ENCODE results near the gene MUSTN1. TPM values are rescaled to one million over a fixed set of nuclear protein-coding genes. Genes with fewer than 3 reads are reported as not detected.

The MUSTN1 gene
- total RNA-seq, 1 donor from 2014 or later = 23.9 TPM

DNA sequence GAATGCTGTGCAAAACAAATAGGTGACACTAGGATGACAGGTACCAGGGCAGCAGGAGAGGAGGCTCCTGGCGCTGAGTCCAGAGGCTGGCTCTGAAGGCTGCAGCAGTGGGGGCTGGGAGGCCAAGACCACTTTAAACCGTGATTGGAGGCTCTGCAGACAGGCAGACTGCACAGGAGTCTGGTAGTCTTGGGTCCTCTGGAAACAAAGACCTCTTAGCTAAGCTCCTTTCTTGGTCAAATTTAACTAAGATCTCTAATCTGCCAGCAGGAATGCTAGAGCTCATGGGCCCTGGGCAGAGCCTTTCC, 4.4 kb upstream of the MUSTN1 start:
- ATAC-seq (no peak), DNase-seq (ENCODE audit: low spot score) (no peak)
- intact Hi-C loops (cut with DNase I) = no loop called here

DNA sequence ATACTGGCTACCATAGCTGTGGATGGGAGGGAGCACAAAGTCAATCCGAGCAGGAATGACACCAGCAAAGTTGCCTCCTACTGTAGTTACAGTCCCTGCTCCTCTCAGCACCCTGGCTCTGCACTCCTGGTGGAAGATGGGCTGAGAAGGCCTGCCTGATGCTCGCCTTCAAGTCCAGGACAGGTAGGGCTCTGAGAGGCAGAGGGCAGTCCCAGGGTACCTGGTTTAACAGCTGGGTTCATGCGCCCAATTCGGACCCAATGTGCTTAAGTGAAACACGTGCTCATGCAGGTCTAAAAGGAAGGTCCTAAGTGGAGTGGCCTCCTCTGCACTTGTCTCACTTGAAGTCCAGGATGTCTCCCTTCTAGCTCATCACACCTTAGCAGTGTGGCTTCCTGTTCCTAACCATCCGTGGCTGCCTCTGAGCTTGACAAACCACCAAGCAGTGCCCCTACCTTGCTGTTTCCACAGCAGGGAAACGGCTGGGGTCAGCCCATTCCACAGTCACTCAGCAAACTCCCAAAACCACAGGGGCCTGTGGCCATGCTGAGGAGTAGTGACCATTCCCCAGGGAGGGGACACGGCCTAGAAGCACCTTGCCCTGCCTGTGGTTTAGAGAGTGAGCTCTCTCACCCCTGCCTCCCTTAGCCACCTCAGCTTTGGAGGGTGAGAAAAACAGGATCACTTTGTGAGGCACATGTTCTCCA, 3.9 kb upstream of the MUSTN1 start:
- intact Hi-C loops (cut with DNase I) = no loop called here
- ATAC-seq = no peak
- no peak for DNase-seq (ENCODE audit: low spot score)

DNA sequence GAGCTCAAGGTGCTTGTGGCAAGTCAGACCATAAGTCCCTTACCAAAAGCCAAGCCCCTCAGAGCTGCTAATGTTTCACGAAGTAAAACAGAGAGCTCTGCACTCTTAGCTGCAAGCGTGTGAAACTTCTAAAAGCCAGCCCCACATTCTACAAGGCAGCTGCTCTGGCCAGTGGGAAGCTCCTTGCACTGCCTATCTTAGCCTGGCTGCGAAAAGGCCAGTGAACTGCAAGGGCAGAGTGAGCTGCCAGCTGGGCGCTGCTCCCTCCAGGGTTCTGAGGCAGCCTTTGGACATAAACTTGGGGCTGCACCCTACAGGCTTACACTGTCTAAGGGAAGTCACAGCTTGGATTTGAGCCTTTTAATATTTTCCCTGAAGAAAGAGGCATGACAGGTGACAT, 2.2 kb upstream of the MUSTN1 start:
- no peak for ATAC-seq
- DNase-seq (ENCODE audit: low spot score) = no peak
- intact Hi-C loops (cut with DNase I) = no loop called here

DNA sequence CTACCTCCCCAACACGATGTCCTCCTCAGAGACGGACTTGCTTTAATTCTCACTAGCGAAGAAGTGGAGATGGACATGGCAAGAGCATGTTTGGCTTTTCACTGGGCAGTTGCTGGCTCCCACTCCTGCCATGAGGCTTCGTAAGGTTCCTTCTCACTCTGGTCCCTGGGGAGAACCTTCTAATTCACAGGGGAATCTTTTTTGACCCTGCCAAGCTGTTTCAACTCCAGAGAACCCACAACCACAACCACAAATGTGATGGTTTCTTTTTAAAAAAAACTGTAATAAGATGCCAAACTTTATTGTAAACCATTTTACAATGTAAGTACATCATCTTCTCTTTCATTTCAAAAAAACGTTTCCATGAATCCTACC, 1.6 kb upstream of the MUSTN1 start:
- no peak for ATAC-seq
- intact Hi-C loops (cut with DNase I) = no loop called here
- no peak for DNase-seq (ENCODE audit: low spot score)

DNA sequence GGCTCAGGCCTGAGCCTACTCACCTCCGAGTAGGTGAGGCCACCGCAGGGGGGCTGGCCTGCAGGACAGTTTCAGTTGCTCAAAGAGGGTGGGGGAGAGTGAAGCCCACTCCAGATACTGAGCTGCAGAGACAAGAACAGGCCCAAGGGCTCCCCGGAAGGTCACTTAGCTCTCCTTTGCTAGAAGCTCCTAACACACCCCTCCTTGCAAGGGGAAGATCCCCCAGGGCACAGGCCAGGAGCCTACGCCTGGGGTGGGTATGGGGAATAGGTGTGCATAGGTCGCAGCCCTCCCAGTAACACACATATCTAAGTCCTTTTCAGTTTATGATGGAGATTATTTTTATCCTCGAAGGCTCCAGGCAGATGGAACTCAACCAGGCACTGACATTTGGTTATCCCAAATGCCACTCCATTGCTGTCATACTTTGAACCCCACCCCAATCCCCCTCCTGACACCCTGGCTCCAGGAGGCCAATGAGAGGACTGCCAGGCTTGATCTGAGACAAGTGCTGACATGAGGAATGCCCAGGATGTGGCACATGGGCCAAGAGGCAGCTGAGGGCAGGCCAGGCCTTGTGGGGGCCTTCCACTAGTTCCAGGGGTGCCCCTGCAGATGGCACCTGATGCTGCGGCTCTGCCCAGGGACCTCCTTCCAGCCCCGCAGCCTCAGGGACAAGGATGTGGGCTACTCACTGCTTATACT, 1.1 kb upstream of the MUSTN1 start:
- DNase-seq (ENCODE audit: low spot score) (no peak), ATAC-seq (no peak)
- intact Hi-C loops (cut with DNase I) = no loop called here

DNA sequence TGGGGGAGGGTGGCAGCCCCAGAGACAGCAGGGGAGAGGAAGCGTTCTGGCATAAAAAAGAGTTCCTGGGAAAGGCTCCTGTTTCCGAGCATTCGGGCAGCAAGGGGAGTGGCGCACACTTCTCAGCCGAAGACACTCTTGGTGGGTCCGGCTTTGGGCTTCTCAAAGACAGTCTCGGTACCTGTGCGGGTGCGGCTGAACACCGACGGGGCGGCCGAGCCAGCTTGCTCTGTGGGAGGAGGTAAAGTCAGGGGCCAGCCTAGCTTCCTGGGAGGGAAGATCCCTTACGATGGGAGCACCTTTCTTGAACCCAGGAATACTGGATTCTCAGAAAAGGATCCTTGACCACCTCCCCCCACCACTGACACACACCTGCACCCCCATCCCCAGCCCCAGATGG, 1.6 kb downstream of the MUSTN1 start:
- intact Hi-C loops (cut with DNase I) = no loop called here
- no peak for DNase-seq (ENCODE audit: low spot score)
- ATAC-seq = no peak

DNA sequence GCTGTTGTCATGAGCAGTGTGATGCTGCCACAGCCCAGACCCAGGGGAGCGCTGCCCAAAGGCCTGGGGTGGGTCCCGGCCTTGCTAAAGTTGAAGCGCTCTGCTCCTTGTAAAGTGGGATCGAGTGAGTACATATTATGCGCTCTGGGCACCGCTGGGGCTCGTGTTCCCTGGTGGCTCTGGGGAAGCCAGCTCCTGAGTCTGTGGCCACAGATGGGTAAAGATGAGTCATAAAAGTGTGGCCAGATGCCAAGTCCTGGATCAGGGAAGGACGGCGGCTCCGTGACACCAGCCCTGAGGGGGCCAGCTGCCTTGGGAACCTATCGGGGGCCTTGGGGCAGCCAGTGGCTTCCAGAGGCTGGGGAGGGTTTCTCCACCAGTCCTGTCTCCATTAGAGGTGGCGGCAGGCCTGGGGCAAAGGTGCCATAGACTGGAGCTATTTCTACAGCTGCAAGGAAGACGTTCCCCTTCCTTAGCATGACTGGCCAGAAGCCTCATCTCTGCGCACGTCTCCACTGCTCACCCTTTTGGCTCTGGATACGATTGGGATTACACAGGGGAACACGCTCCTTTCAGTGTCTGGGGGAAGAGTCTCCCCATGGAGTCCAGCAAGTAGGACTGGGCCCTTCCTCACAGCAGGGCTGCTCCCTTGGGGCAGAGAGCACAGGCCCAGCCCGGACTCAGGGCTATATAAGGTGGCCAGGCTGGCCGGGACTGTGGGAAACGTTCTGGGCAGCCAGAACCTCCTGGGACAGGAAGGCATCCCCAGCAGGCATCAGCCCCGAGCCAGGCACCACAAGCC, 3.1 kb downstream of the MUSTN1 start:
- ATAC-seq (peak; percentile 35), DNase-seq (ENCODE audit: low spot score) (no peak)
- intact Hi-C loops (cut with DNase I) = no loop called here

DNA sequence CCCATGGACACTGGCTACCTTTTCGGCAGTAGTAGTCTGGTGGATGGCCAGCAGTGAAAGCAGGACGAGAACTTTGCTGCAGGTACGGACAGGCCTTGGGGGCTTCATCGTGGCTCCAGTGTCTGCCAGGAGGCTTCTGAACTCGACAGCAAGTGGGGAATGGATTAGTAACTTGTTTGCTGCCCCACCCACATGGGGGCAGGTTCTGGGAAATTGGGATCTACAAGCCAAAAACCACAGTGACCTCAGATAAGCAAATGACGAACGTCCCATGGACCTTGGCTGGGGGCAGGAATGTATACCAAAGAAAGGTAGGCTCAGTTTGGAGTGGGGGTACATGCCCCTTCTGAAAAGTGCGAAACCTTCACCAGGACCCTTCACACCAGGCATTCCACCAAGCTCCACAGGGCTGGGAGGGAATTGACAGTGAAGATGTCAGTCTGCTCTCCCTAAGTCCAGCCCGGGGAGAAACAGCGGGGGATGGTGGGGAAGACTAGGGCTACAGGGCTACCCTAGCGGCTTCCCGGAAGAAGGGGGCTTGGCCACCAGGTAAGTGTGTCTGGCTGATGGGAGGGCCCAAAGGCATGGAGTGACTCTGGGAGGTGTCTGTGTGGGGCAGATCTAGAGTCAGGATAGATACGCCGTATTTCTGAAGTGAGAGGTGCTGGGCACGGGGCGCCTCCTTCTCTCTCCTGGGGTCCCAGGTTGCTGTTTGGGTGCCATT, 4.1 kb downstream of the MUSTN1 start, which contains the start of gene ITIH4:
Gene ITIH4 (minus strand): TSS at position 138 of the 724 bp plus-strand sequence. CDS start 30 bp downstream, at position 108.
- DNase-seq (ENCODE audit: low spot score) (no peak), ATAC-seq (no peak)
- intact Hi-C loops (cut with DNase I) = no loop called here

DNA sequence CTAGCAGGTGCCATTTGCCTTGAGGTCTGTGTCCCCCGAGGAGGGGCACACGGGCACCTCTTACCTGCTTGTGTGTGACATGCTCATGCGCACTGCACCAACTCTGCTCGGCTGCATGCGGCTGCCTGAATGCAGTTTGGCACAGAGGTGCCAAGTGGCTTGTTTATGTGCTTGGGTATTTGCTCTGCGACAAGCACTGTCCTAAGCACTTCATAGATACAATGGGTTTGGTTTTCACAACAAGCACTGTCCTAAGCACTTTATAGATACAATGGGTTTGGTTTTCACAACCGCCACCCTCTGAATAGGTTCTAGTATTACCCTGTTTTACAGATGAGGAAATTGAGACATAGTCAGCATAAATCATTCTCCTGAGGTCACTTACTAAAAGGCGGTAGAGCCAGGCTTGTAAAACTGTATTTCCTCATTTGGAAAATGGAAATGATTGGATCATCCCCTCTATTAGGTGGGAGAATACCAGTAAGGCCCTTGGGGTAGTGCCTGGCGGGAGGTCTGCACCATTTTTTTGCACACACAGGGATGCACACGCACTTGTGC, 4.8 kb downstream of the MUSTN1 start:
- DNase-seq (ENCODE audit: low spot score) (no peak), ATAC-seq (no peak)
- intact Hi-C loops (cut with DNase I) = no loop called here

DNA sequence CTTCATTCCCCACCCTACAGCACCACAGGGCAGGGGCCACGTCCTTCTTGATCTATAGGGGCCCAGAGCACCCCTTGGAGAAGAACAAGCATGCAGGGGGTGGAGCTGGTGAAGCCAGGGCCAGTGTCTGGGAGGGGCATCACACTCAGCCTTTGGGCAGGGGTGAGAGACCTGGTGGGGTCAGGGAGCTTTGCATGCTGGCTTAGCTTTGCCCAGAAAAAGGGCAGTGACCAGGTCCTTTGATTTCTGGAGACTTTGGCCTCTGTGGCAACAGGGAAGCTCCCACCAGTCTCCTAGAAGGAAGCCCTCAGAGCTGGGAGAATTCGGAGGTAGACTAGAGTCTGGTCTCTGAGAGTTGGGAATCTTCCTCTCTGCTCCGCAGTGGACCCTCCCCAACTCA, 5.3 kb downstream of the MUSTN1 start:
- ATAC-seq = no peak
- intact Hi-C loops (cut with DNase I) = no loop called here
- no peak for DNase-seq (ENCODE audit: low spot score)

DNA sequence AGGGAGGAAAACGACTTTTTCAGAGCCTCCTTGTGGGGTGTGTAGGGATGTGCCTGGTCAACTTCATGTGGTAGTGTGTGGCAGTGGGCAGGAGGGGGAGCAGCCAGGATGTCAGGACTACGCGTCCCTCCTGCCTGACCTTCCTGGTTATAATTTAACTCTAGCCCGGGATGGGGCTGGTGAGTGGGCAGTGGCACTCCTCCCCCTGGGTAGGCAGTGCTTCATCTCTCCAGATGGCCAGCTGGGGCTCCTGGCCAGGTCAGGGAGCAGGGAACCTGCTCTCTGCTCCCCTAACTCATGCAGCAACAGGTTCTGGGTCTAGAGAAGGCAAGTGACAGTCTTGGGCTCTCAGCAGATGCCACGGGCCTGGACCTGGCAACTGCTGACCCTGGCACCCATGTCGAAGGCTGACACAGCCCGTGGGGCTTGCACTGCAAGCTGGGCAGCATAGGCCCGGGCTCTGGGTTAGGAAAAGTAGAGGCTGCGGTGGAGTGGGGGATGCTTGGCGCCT, 6.9 kb downstream of the MUSTN1 start:
- intact Hi-C loops (cut with DNase I) = no loop called here
- DNase-seq (ENCODE audit: low spot score) (no peak), ATAC-seq (no peak)

DNA sequence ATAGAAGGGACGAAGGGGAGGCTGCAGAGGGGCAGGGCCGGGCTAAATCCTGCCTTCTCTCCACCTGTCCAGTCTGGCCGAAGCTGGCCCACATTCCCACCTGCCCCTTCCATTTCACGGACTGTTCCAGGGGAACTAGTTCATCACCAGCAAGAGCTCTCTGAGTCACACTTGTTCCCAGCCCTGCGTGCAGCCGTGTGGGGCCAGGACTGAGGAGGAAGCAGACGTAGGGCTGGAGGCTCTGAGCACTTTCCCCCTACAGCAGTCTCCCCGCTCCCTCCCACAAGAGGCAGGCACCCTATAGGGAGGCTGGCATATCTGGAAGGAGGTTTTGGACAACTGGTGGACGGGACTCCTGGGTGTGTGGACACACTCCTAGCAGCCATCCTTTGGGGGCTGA, 7.4 kb downstream of the MUSTN1 start:
- DNase-seq (ENCODE audit: low spot score) (no peak), ATAC-seq (no peak)
- intact Hi-C loops (cut with DNase I) = no loop called here

DNA sequence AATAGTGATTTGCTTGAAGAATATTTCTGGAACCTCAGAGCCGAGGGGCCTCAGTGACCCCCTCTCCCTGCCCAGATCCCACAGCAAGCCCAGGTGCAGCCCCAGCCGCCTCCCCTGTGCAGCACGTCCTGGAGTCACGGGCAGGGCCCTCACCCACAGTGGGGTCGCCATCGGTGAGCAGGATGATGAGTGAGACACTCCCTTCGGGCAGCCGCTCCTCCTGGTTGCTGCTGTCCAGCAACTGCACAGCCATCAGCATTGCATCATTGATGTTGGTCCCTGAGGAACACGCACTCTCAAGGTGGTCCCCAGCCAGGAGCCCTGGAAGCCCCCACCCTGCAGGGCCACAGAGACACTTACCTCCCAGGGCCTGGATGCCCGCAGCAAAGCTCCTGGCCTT, 10.8 kb downstream of the MUSTN1 start:
- intact Hi-C loops (cut with DNase I) = no loop called here
- DNase-seq (ENCODE audit: low spot score) (no peak), ATAC-seq (no peak)

DNA sequence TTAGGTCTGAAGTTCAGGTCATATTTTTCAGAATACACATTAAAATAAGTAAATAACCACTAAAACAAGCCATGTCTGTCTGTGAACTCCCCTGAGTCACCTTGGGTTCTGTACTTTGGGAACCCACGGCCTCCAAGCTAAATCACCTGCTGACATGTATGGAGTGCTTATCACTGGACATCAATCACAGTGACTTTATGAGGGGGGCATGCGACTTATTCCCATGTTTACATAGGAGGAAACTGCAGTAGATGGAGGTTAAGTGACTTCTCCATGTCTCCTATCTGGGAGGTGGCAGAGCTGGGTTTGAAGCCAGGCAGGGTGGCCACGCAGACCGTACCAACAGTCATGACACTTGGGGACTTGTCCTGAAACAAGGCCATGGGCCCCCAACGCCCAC, 12.5 kb downstream of the MUSTN1 start:
- DNase-seq (ENCODE audit: low spot score) (no peak), ATAC-seq (no peak)
- intact Hi-C loops (cut with DNase I) = no loop called here

DNA sequence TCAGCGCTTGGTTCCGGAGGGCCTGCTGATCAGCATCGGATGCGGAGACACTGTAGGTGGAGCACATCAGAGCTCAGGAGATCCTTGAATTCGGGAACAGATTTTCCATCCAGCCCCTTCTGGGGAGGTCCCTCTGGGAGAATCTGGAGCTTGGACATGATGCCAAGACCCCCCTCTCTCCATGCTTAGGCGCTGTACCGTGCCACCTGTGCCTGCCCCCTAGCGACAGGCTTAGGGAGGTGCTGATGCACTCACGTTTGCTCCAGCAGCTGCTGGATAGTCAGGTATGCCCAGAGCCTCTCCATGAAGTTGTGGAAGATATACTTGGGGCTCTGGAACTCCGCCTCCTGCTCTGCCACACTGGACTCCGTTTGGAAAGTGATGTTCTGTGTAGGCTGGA, 14.1 kb downstream of the MUSTN1 start:
- DNase-seq (ENCODE audit: low spot score) = no peak
- intact Hi-C loops (cut with DNase I) = no loop called here
- ATAC-seq = no peak

DNA sequence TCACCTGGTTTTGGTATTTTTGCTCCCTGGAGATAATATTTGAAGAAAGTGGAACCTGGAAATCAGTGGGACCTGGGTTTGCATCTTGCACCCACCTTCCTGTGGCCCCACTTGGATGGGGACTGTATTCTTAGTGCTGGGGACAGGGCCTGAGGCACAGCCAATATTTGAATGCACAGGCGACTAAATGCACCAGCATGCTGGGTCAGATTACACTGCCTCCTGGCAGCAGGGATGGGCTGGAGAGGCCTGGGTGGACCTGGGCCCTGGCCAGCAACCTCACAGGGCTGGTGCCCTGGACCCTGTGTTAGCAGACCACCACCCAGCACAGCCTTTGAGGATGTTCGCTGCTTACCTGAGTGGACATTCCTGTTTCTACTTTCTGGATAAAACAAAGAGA, 14.9 kb downstream of the MUSTN1 start:
- ATAC-seq = no peak
- intact Hi-C loops (cut with DNase I) = no loop called here
- no peak for DNase-seq (ENCODE audit: low spot score)

DNA sequence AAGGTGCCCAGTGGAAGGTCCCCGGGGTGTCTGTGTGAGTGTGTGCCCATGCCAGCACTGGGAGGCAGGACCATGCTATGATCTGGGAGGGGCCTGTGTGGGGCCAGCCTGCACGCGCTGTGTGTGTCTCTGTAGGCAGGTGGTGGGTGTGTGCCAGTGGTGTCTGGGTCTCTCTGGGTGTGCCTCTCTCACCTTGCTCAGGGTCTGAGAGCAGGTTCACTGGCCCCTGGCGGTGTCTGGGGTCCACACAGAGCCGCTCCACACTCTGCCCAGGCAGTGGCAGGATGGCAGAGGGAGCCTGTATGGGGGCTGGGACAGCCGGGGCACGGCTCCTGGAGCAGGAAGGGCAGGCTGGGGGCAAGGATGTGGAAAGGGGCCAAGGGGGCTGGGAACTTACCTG, 17.0 kb downstream of the MUSTN1 start:
- ATAC-seq (no peak), DNase-seq (ENCODE audit: low spot score) (no peak)
- intact Hi-C loops (cut with DNase I) = no loop called here

DNA sequence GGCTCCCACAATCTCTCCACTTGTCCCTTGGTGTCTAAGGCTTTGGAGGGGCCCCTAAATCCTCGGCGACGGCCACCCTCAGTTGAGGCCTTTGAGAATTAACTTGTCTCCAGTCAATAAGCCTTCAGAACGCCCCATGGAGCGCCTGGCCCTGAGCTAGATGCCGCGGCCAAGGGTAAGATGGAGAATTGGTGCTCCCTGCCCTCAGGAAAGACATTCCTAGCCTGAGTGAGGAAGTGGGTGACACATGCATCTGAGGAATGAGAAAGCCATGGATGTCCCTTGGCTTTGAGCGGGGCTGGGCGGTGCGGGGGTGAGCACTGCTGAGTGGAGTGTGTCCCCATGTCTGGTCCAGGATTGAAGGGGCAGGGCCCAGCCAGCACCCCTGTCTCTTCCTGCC, 17.6 kb downstream of the MUSTN1 start:
- ATAC-seq (no peak), DNase-seq (ENCODE audit: low spot score) (no peak)
- intact Hi-C loops (cut with DNase I) = no loop called here

DNA sequence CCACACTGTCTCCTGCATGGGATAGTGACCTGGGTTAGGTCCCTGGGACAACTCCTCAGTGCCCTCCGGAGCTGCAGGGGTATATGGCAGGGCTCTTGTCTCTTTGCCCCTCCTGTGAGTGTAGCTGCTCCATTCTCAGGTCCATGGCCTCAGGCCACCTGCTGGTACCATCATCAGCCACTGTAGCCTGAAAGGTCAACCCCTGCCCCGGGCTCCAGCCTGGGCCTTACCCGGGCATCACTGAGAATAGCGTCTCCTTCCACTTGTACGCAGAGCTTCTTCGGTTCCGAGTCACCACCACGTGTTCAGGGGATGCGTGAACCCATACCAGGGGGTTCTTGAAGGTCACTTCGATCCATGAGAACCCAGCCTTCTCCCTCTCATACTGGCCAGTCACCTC, 18.2 kb downstream of the MUSTN1 start:
- intact Hi-C loops (cut with DNase I) = no loop called here
- DNase-seq (ENCODE audit: low spot score) (no peak), ATAC-seq (no peak)

All from sciatic nerve (tissue), 2 donors.